ENCODE results near the gene BAIAP2L2.

The BAIAP2L2 gene

GRCh38 chr22:38132136-38132535 lies 21.7 kb upstream of the BAIAP2L2 start:
- TF ChIP-seq, protein P1, sequence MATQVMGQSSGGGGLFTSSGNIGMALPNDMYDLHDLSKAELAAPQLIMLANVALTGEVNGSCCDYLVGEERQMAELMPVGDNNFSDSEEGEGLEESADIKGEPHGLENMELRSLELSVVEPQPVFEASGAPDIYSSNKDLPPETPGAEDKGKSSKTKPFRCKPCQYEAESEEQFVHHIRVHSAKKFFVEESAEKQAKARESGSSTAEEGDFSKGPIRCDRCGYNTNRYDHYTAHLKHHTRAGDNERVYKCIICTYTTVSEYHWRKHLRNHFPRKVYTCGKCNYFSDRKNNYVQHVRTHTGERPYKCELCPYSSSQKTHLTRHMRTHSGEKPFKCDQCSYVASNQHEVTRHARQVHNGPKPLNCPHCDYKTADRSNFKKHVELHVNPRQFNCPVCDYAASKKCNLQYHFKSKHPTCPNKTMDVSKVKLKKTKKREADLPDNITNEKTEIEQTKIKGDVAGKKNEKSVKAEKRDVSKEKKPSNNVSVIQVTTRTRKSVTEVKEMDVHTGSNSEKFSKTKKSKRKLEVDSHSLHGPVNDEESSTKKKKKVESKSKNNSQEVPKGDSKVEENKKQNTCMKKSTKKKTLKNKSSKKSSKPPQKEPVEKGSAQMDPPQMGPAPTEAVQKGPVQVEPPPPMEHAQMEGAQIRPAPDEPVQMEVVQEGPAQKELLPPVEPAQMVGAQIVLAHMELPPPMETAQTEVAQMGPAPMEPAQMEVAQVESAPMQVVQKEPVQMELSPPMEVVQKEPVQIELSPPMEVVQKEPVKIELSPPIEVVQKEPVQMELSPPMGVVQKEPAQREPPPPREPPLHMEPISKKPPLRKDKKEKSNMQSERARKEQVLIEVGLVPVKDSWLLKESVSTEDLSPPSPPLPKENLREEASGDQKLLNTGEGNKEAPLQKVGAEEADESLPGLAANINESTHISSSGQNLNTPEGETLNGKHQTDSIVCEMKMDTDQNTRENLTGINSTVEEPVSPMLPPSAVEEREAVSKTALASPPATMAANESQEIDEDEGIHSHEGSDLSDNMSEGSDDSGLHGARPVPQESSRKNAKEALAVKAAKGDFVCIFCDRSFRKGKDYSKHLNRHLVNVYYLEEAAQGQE (IDR thresholded peaks at IDR 0.05; ENCODE audit: low read depth): no peak
- no peak for TF ChIP-seq MAX (IDR thresholded peaks at IDR 0.05)
- no peak for TF ChIP-seq YY1 (IDR thresholded peaks at IDR 0.05; ENCODE audit: low read depth)
- no peak for TF ChIP-seq NFIC (IDR thresholded peaks at IDR 0.05)
- TF ChIP-seq CREB1 (IDR thresholded peaks at IDR 0.05; ENCODE audit: low read depth): no peak
- no peak for TF ChIP-seq CEBPB (IDR thresholded peaks at IDR 0.05)
- TF ChIP-seq EP300 (IDR thresholded peaks at IDR 0.05; ENCODE audit: borderline replicate concordance): no peak
- TF ChIP-seq TAF1 (IDR thresholded peaks at IDR 0.05; ENCODE audit: low read depth): no peak
- TF ChIP-seq EGR1 (IDR thresholded peaks at IDR 0.05): no peak
- TF ChIP-seq RAD21 (IDR thresholded peaks at IDR 0.05; ENCODE audit: low read depth): no peak
- TF ChIP-seq ZBTB7A (IDR thresholded peaks at IDR 0.05; ENCODE audit: low read depth): no peak
- no peak for TF ChIP-seq FOXM1 (IDR thresholded peaks at IDR 0.05; ENCODE audit: borderline replicate concordance, low read depth)
- TF ChIP-seq TCF12 (IDR thresholded peaks at IDR 0.05; ENCODE audit: low read depth): no peak
- no peak for TF ChIP-seq USF1 (IDR thresholded peaks at IDR 0.05)
- TF ChIP-seq TEAD4 (IDR thresholded peaks at IDR 0.05): no peak

GRCh38 chr22:38131399-38131798 lies 20.9 kb upstream of the BAIAP2L2 start:
- TF ChIP-seq ZBTB7A (IDR thresholded peaks at IDR 0.05; ENCODE audit: low read depth) (no peak), TEAD4 (IDR thresholded peaks at IDR 0.05) (no peak)

- TF ChIP-seq, protein P1 (IDR thresholded peaks at IDR 0.05; ENCODE audit: low read depth): no peak
- TF ChIP-seq RAD21 (IDR thresholded peaks at IDR 0.05; ENCODE audit: low read depth) (no peak), EGR1 (IDR thresholded peaks at IDR 0.05) (no peak), CEBPB (IDR thresholded peaks at IDR 0.05) (no peak), ZBTB7A (IDR thresholded peaks at IDR 0.05; ENCODE audit: low read depth) (no peak), CREB1 (IDR thresholded peaks at IDR 0.05; ENCODE audit: low read depth) (no peak), TEAD4 (IDR thresholded peaks at IDR 0.05) (no peak), NFIC (IDR thresholded peaks at IDR 0.05) (no peak), MAX (IDR thresholded peaks at IDR 0.05) (no peak), TAF1 (IDR thresholded peaks at IDR 0.05; ENCODE audit: low read depth) (no peak), TCF12 (IDR thresholded peaks at IDR 0.05; ENCODE audit: low read depth) (no peak), YY1 (IDR thresholded peaks at IDR 0.05; ENCODE audit: low read depth) (no peak), USF1 (IDR thresholded peaks at IDR 0.05) (no peak)
Observed at GRCh38 chr22:38129856-38130255, 19.4 kb upstream of the BAIAP2L2 start.

DNA sequence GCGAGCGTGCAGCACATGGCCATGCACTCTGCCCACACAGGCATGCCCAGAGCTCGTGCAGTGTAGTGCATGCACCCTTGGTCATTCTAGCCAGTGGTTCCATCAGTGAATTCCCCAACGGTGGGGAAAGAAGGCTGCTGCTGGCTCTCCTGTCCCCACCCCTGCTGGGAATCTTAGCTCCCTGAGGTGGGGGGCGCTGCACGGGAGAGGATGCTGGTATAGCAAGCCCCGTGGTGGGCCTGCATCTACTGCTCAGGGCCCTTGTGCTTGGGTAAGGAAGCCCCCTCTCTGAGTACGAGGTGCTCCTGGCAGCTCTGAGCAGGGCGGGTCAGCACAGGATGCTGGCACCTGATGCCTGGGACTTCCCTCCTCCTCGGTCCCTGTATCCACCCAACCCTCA lies 18.5 kb upstream of the BAIAP2L2 start:
- TF ChIP-seq MAX (IDR thresholded peaks at IDR 0.05) (no peak), TEAD4 (IDR thresholded peaks at IDR 0.05) (no peak), CREB1 (IDR thresholded peaks at IDR 0.05; ENCODE audit: low read depth) (no peak), NFIC (IDR thresholded peaks at IDR 0.05) (no peak), USF1 (IDR thresholded peaks at IDR 0.05) (no peak), YY1 (IDR thresholded peaks at IDR 0.05; ENCODE audit: low read depth) (no peak), ZBTB7A (IDR thresholded peaks at IDR 0.05; ENCODE audit: low read depth) (no peak), CEBPB (IDR thresholded peaks at IDR 0.05) (no peak), RAD21 (IDR thresholded peaks at IDR 0.05; ENCODE audit: low read depth) (no peak), FOXM1 (IDR thresholded peaks at IDR 0.05; ENCODE audit: borderline replicate concordance, low read depth) (no peak), EP300 (IDR thresholded peaks at IDR 0.05; ENCODE audit: borderline replicate concordance) (no peak), TCF12 (IDR thresholded peaks at IDR 0.05; ENCODE audit: low read depth) (no peak), EGR1 (IDR thresholded peaks at IDR 0.05) (no peak), TAF1 (IDR thresholded peaks at IDR 0.05; ENCODE audit: low read depth) (no peak)
- TF ChIP-seq, protein P1 (IDR thresholded peaks at IDR 0.05; ENCODE audit: low read depth): no peak

All from Ishikawa (cell line).